ENCODE data around the gene MS4A15. TPM values are rescaled to one million over a fixed set of nuclear protein-coding genes. Genes with fewer than 3 reads are reported as not detected.
"Not testable (repeated sequence)": the region's sequence is repeated elsewhere in the genome, so short reads cannot be mapped to it uniquely, and the experiment has no call there.

MS4A15 gene, protein sequence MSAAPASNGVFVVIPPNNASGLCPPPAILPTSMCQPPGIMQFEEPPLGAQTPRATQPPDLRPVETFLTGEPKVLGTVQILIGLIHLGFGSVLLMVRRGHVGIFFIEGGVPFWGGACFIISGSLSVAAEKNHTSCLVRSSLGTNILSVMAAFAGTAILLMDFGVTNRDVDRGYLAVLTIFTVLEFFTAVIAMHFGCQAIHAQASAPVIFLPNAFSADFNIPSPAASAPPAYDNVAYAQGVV
- total RNA-seq = not detected

DNA sequence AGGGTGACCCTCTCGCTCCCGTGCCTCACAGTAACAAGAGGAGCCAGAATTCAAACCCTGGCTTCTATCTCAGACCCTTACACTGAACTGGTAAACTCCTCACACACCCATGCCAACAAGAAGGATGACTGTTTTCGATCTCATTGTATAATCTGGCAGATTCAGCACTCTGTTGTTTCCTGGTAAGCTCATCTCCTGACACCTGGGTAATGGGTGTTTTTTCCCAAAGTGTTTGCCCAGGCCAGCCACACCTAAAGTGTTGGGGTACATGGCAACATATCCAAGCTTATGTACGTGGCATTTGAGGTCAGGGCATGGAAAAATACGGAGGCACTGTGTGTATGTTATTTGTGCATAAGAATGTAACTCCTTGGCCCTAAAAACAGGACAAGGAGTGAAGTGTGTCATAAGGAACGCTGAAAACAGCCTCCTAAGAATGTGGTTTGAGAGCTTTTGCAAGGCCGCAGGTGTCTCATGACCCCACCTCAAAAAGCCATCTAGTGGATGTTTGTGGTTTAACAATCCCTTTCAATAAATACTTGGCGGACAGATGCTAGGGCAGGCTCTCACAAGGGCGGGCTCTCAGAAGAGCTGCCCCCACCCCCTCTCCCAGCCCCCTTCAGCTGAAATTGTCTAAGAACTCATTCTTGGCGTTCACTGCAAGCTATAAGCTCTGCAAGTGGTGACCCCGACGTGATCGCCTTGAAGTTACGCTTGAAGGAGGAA is at the start of gene MS4A15:
TSS of gene MS4A15 (plus strand) at position 561 of the 726 bp plus-strand sequence. CDS start 6,867 bp downstream, outside the sequence.
- ATAC-seq (no peak), DNase-seq (ENCODE audit: low spot score in 2 of 2) (no peak)
- Mint-ChIP-seq H3K27ac (no peak within 1 kb of the TSS), H3K9me3 (no peaks in the 10 kb centered on the region), H3K36me3 (no peaks in the 10 kb centered on the region)

DNA sequence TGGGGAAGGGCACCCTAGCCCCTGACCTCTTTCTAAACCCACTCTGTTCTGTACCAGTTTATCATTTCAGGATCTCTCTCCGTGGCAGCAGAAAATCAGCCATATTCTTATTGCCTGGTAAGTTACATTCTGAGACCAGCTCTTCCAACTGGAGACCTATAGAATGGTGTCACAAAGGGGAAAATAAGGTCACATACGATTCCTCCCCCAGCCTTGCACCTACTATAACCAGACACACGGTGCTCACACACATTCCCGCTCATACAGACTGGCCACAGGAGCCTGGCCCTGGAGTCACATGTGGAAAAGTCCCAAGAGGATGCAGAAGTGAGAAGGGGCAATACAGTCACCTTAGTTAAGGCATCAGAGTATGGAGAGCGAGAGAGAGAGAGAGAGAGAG is 49.7 kb upstream of the MS4A15 start:
- Mint-ChIP-seq H3K9me3 (no peaks in the 10 kb centered on the region), H3K27ac (no peak overlapping the region), H3K36me3 (no peaks in the 10 kb centered on the region)
- ATAC-seq (no peak), DNase-seq (ENCODE audit: low spot score in 2 of 2) (no peak)

DNA sequence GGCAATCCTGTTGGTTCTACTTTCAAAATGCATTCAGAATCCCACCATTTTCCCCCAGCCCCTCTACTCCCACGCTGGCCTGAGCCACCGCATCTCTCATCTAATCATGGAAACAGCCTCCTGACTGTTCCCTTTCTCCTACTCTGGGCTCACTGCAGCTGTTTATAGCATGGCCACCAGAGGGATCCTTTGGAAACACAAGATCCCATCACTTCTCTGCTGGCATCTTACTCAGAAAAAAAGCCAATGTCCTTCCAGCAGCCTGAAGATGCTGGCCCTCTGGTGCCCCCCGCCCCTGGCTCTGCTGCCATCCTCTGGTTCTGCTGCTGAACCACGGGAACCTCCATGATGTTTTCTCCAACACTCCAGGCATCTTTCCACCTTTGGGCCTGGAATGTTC is 46.2 kb upstream of the MS4A15 start:
- DNase-seq (ENCODE audit: low spot score in 2 of 2) = no peak
- no peaks in the 10 kb centered on the region for H3K36me3 Mint-ChIP-seq
- no peaks in the 10 kb centered on the region for H3K9me3 Mint-ChIP-seq
- H3K27ac Mint-ChIP-seq = no peak overlapping the region
- no peak for ATAC-seq

DNA sequence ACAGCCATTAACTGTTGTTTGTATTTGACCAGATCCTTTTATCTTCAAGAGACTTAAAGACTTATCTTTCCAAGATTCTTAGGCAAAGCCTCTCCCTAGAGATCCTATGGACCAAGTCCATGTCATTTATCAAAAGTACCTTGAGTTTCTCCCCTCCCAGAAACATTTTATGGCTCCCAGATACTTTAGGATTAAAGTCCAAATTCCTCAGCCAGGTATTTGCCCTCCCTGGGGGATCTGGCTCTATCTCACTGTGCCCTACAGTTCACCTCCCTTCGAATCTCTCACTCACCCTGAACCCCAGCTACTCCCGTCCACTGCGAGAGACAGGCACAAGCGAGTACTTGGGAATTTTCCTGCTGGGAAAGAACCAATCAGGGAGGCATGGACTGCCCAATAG is 45.4 kb upstream of the MS4A15 start:
- Mint-ChIP-seq H3K9me3 (no peaks in the 10 kb centered on the region), H3K36me3 (no peaks in the 10 kb centered on the region)

DNA sequence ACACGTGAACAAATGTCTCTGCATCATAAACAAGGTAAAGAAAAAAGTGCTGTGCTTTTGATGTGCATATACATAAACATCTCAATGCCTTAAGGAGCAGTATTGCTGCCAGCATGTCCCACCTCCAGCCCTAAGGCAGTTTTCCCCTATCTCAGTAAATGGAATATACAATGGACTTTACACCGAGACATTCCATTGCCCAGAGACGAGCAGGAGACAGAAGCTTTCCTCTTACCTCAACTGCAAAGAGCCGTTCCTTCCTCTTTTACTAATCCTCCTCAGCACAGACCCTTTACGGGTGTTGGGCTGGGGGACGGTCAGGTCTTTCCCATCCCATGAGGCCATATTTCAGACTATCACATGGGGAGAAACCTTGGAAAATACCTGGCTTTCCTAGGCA is 43.2 kb upstream of the MS4A15 start:
- not testable (repeated sequence) for DNase-seq (ENCODE audit: low spot score in 2 of 2); H3K27ac Mint-ChIP-seq; ATAC-seq; H3K9me3 Mint-ChIP-seq; H3K36me3 Mint-ChIP-seq

More for the DNA sequence above, 45.4 kb upstream of the MS4A15 start:
- H3K27ac Mint-ChIP-seq = no peak overlapping the region
- no peak for DNase-seq (ENCODE audit: low spot score in 2 of 2)
- ATAC-seq = no peak

DNA sequence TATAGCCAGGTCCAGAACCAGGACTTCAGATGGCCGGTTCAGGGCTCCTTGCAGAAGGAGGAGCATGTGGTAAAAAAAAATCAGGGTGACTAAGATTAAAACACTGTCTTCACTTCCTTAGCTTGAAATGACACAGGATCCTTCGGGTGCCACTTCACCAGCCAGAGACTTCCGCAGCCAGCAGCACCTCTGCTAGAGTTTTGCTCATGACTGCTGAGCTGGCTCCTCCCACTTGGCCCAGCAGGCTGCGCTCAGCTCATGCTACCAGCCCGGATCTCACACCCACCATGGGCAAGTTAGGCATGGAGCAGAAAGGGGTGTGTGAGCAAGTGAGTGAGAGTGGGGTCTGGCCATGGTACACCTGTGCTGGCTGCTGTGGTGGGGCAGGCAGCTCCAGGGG is 38.7 kb upstream of the MS4A15 start:
- DNase-seq (ENCODE audit: low spot score in 2 of 2) (no peak), ATAC-seq (no peak)
- no peaks in the 10 kb centered on the region for H3K9me3 Mint-ChIP-seq
- H3K27ac Mint-ChIP-seq = no peak overlapping the region
- no peaks in the 10 kb centered on the region for H3K36me3 Mint-ChIP-seq

DNA sequence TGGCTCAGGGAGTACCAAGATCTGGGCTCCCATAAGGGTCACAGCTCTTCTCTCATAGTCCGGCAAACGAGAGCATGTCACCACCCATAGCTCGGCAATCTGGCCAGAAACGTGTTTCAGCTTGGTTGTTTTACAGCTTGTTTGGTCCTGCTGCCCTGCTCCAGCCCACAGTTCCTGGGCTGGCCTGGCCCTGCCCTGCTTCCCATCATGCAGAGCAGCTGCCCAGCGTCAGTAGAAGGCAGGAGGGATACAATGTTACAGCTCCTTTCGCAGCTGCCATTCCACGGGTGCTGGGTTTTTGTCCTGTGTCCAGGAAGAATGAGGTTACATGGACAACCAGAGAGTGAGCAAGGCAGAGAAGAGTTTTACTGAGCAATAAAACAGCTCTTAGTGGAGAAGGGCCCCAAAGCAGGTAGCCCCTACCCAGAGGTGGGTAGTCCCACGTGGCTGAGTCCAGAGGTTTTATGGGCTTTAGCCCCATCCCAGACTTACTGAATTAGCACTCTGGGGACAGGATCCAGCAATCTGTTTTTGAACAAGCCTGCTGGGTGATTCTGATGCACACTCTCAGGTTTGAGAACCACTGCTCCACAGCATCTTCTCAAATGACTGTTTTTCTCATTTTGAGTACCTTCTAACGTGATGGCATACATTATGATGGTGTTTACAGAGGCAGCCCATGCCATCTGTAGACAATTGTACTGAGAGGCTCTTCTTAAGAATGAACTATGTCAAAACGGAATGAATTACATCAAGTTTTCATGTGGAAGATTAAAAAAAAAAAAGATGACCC is 37.9 kb upstream of the MS4A15 start:
- Mint-ChIP-seq H3K9me3 (no peaks in the 10 kb centered on the region), H3K27ac (no peak overlapping the region), H3K36me3 (no peaks in the 10 kb centered on the region)
- DNase-seq (ENCODE audit: low spot score in 2 of 2) (no peak), ATAC-seq (peak in 1 of 2 donors; percentile 62)

DNA sequence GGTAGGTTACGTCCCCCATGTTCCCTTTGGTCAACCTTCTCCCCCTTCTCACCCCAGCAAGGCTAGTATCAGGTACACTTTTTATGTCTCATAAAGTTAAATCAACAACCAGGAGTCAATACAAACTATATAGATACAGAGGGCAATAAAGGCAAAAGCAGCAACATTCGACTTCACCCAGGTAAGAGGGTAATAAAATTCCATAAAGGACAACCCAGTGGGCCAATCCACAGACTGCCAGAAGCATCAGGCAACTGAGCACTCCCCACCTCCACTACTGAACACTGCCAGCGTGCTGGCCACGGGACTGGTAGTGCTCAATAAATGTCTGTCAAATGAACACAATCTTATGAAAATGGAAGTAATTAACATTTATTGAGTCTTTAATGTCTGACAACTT is 37.3 kb upstream of the MS4A15 start:
- DNase-seq (ENCODE audit: low spot score in 2 of 2) = no peak
- no peak for ATAC-seq
- H3K27ac Mint-ChIP-seq = no peak overlapping the region
- H3K9me3 Mint-ChIP-seq = no peaks in the 10 kb centered on the region
- H3K36me3 Mint-ChIP-seq = no peaks in the 10 kb centered on the region

DNA sequence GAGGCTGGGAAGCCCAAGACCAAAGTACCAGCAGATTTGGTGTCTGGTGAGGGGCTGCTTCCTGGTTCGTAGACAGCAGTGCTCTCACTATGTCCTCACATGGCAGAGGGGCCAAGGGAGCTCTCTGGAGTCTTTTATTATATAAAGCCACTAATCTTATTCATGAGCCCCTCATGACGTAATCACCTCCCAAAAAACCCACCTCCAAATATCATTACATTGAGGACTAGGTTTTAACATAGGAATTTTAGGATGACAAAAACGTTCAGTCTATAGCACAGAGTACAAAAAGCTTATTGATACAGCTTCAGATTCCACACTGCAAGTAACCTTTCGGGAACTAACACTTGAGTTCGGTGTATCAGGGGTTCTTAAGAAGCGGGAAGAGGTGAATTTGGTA is 36.2 kb upstream of the MS4A15 start:
- Mint-ChIP-seq H3K36me3 (no peaks in the 10 kb centered on the region), H3K9me3 (no peaks in the 10 kb centered on the region), H3K27ac (no peak overlapping the region)
- ATAC-seq = no peak
- DNase-seq (ENCODE audit: low spot score in 2 of 2) = no peak

DNA sequence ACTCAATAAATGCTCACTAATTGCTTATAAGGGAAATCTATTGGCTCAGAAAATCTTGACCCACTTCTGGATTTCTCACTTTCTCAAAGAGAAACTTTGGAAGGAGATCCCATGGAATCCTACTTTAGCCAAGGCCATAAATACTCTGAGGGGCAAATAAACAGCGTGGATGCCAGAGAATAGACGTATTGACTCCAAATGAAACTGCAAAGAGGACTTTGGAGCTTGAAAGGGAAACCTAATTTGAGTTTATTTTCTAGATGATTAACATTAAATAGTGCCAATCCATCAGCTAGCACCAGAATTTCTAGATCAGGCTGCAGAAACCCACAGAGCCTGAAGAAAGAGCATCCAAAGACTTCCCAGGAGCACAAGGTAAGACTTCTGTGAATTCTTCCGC is 32.2 kb upstream of the MS4A15 start, which contains the start of gene MS4A18:
TSS of gene MS4A18 (plus strand) at position 301 of the 400 bp plus-strand sequence.
- ATAC-seq = no peak
- no peaks in the 10 kb centered on the region for H3K9me3 Mint-ChIP-seq
- H3K36me3 Mint-ChIP-seq = no peaks in the 10 kb centered on the region
- DNase-seq (ENCODE audit: low spot score in 2 of 2) = no peak
- H3K27ac Mint-ChIP-seq = no peak within 1 kb of the TSS

DNA sequence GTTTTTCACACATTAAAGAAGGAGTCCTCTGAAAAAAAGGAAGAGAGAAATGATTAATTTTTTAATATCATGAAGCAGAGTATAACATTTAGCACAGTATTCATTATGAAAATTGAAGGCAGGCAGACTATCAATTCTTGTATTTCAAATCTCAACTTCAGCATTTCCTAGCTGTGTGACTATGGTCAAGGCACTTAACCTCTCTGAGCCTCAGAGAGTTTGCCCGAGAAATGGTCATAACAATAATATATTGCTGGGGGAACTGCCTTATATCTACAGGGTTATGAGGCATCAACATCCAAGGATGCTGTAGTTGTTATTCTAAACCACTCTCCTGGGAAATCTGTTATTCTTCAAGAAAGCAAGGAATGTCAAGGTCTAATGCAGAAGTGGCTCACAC is 31.1 kb upstream of the MS4A15 start:
- Mint-ChIP-seq H3K36me3 (no peaks in the 10 kb centered on the region), H3K27ac (no peak overlapping the region), H3K9me3 (no peaks in the 10 kb centered on the region)
- DNase-seq (ENCODE audit: low spot score in 2 of 2) (no peak), ATAC-seq (no peak)

DNA sequence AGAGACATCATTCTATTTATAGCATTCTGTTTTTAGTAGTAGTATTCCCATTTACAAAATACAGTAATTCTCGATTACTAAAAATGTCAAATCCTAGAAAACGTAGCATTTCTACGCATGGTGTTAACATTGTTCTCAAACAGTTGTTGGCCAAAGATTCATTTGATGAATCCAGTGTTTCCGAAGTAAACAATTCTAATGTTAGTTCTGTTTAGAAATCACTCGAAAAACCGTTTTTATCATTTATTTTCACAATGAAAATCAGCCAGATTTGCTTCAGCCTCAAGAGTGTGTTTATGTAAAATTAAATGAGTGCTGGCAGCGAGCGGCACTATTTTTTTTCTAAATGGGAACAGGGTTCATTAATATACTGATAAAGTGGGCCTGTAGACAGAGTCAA is 25.1 kb upstream of the MS4A15 start:
- H3K9me3 Mint-ChIP-seq = no peaks in the 10 kb centered on the region
- DNase-seq (ENCODE audit: low spot score in 2 of 2) = no peak
- no peaks in the 10 kb centered on the region for H3K36me3 Mint-ChIP-seq
- H3K27ac Mint-ChIP-seq = no peak overlapping the region
- no peak for ATAC-seq

DNA sequence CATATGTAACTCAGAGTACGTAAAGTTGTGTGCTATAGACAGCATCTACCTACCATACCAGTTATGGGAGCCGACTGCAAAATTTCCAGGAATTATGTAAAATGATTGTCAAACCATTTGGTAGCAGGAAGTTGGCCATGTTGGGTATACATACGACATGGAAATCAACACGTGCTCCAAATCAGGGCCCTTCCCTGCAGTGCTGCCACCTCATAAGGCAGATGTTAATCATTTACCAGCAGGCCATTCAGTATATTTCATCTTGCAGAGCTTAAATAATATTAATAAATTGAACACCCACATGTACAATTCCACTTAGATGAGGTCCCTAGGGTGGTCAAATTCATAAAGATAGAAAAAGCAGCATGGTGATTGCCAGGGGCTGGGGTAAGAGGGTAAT is 22.4 kb upstream of the MS4A15 start:
- H3K27ac Mint-ChIP-seq = no peak overlapping the region
- ATAC-seq (no peak), DNase-seq (ENCODE audit: low spot score in 2 of 2) (no peak)
- H3K9me3 Mint-ChIP-seq = no peaks in the 10 kb centered on the region
- no peaks in the 10 kb centered on the region for H3K36me3 Mint-ChIP-seq

DNA sequence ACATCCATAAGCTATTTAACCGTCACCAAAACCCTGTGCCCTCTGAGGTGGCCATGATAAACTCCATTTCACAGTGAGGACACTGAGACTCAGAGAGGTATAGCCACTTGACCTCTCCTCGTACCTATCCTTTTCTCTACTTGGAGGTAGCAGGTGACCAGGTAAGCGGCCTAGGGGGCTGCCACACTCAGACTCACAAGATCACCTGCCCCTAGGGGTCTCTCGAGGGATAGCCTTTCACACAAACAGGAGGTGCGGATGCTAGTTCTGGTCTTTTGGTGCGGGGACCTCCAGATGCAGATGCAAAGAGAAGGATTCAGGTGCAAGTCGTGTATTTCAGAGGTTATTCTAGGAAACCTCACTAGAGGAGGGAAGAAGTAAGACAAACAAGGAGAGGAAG is 17.6 kb upstream of the MS4A15 start:
- Mint-ChIP-seq H3K27ac (no peak overlapping the region), H3K36me3 (no peaks in the 10 kb centered on the region), H3K9me3 (no peaks in the 10 kb centered on the region)
- ATAC-seq = no peak
- no peak for DNase-seq (ENCODE audit: low spot score in 2 of 2)

DNA sequence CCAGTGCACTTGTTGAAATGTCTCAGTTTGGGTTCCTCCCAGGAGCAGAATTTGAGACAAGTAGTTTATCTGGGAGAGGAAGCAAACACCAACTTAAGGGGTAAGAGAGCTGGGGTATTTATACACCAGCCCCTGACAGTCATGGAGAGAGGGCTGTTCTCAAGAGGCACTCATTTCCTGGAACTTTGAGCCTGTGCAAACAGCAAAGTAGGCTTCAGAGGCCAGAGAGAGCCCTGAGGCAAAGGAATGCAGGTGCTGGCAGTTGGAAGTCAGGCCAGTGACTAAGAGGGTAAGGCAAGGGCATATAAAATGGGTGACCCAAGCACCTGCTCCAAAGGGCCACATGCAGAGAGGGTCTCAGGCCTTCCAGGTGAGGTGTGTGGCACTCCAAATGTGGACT is 16.1 kb upstream of the MS4A15 start:
- no peak for DNase-seq (ENCODE audit: low spot score in 2 of 2)
- no peak overlapping the region for H3K27ac Mint-ChIP-seq
- no peaks in the 10 kb centered on the region for H3K36me3 Mint-ChIP-seq
- no peak for ATAC-seq
- no peaks in the 10 kb centered on the region for H3K9me3 Mint-ChIP-seq

DNA sequence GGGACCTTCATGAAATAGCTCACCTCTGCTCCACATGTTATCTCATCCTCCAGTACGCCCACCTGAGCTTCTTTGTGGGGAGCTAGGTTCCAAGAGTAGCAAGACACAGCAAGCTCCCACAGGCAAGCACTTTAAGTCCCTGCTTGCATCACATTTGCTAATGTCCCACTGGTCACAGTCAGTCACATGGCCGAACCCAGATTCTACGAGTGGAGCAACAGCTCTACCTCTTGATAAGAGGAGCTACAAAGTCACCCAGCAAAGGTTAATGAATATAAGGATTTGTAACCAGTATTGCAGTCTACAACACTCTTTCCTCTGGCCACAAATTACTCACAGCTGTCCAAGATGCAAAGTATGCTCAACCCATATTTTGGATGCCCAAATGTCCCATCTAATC is 15.2 kb upstream of the MS4A15 start:
- H3K9me3 Mint-ChIP-seq = no peaks in the 10 kb centered on the region
- no peaks in the 10 kb centered on the region for H3K36me3 Mint-ChIP-seq
- ATAC-seq = no peak
- H3K27ac Mint-ChIP-seq = no peak overlapping the region
- no peak for DNase-seq (ENCODE audit: low spot score in 2 of 2)

DNA sequence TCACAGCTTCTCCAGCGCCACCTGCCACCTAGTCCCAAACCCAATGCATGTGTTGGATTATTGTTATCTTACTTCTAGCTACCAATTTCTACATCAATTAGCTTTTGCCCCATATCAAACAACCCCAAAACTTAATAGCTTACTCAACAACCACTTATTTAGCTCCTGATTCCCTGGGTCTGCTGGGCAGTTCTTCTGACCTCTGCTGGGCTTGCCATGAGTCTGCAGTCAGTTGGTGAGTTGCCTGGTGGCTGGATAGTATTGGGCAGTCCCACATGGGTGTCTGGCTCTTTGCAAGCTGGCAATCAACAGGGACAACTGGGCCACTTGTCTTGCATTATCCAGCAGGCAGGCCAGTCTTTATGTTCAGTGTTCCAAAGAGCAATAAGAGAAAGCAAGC is 13.6 kb upstream of the MS4A15 start:
- H3K27ac Mint-ChIP-seq = no peak overlapping the region
- ATAC-seq = no peak

More for the DNA sequence above, 13.6 kb upstream of the MS4A15 start:
- no peaks in the 10 kb centered on the region for H3K36me3 Mint-ChIP-seq
- no peak for DNase-seq (ENCODE audit: low spot score in 2 of 2)
- peaks cover 5 to 6% of the 10 kb centered on the region in 2 donors for H3K9me3 Mint-ChIP-seq
